Mucosa of descending colon (tissue), 3 donors: ENCODE data around the gene TFCP2L1. TPM values are rescaled to one million over a fixed set of nuclear protein-coding genes. Genes with fewer than 3 reads are reported as not detected.

ENCODE experiments used
- ATAC-seq: fragments of 200-7000 bp; cut with Tn5 transposase; one replicate; pipeline ENCODE4 v1.9.1; 2020; ENCODE audit warnings: mild to moderate bottlenecking, moderate library complexity
- DNase-seq, 3 donors: peaks; one replicate each; pipeline ENCODE4 v3.0.0-alpha.2; 2020
- H3K36me3 ChIP-seq: fragments of 200-600 bp; one replicate; pipeline ENCODE4 v1.8.0; 2021; ENCODE audit warnings: low read depth, mild to moderate bottlenecking
- H3K4me1 ChIP-seq: fragments of 200-600 bp; one replicate; pipeline ENCODE4 v1.8.0; 2021; ENCODE audit warnings: low read depth, mild to moderate bottlenecking
- H3K4me3 ChIP-seq: fragments of 200-600 bp; one replicate; pipeline ENCODE4 v1.8.0; 2021; ENCODE audit warnings: mild to moderate bottlenecking
- H3K9me3 ChIP-seq: fragments of 200-600 bp; one replicate; pipeline ENCODE4 v1.8.0; 2021; ENCODE audit warnings: mild to moderate bottlenecking
- CTCF ChIP-seq: fragments of 200-600 bp; IDR thresholded peaks from one replicate; pipeline ENCODE4 v1.8.0; 2022; ENCODE audit warnings: antibody characterized with exemption, mild to moderate bottlenecking
- intact Hi-C, 2 donors: fragments of 100-400 bp; cut with DNase I in 1 of 2; cut with micrococcal nuclease in 1 of 2; formaldehyde crosslinking; loops; one replicate each; pipeline versions ENCODE4 v1.11.0 to v1.11.1; 2022; cut with DNase I, micrococcal nuclease
- total RNA-seq, 3 donors: library from RNA; stranded (reverse); fragmentation: NEBNext Ultra II Directional in 2 of 3; extraction: Animal tissue kit (Norgen Biotek cat#: 25700) in 2 of 3; gene quantifications; one replicate each; pipeline versions ENCODE4 v1.2.1 to v1.2.4, GENCODE V29; 2021 to 2023
- donor health status: DM: no; HTN: no; CAD: no; lungs with moderate emphysema.
- donor health status: DM: no; HTN: no; CAD: no.
- donor health status: DM: no; HTN: yes; CAD: no.

The TFCP2L1 gene
- total RNA-seq, 3 donors from 2014 or later: 46.9 to 111 (median 107) TPM

DNA sequence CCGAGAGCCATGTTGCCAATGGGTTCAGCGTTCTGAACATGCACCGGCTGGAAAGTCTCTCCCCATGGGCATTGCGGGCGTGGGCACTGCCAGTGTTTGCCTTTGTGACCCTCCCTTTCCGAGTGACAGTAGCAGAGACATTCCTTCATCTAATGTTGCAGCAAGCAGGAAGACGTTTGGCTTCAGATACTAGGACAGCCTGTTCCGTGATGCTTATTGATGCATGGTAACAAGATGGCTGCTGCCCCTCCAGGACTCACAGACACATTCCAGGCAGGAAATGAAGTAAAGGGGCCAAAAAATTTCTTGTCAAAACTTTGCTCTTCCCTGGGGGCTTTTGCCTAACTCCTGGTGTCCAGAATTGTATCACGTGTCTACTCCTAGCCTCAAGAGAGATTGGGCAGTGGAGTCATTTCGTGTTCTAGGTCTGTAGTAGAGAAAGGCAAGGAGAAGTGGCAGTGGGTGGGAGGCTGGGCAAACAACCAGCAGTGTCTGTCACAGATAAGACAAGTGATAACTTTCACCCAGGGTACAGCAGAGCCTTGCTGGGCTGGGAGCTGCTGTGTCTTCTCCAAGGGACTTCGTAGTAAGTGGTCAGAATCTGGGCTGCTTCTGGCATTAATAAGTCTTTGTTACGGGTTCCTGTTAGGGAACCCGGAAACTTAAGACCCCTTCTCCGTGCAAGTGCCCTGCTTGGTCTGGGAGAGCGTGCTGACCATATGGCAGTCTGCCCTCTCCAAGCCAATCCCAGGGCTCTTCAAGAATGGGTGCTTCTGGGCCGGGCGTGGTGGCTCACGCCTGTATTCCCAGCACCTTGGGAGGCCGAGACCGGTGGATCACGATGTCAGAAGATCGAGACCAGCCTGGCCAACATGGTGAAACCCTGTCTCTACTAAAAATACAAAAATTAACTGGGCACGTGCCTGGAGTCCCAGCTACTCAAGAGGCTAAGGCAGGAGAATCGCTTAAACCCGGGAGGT, 93.5 kb downstream of the TFCP2L1 start:
- Histone ChIP-seq H3K9me3 (no peaks in the 10 kb centered on the region), H3K36me3 (no peaks in the 10 kb centered on the region), H3K4me3 (no peak overlapping the region), H3K4me1 (no peaks in the 10 kb centered on the region)
- ATAC-seq (no peak), DNase-seq (no peak)
- intact Hi-C loops: no loop called here
- TF ChIP-seq CTCF: no peak

DNA sequence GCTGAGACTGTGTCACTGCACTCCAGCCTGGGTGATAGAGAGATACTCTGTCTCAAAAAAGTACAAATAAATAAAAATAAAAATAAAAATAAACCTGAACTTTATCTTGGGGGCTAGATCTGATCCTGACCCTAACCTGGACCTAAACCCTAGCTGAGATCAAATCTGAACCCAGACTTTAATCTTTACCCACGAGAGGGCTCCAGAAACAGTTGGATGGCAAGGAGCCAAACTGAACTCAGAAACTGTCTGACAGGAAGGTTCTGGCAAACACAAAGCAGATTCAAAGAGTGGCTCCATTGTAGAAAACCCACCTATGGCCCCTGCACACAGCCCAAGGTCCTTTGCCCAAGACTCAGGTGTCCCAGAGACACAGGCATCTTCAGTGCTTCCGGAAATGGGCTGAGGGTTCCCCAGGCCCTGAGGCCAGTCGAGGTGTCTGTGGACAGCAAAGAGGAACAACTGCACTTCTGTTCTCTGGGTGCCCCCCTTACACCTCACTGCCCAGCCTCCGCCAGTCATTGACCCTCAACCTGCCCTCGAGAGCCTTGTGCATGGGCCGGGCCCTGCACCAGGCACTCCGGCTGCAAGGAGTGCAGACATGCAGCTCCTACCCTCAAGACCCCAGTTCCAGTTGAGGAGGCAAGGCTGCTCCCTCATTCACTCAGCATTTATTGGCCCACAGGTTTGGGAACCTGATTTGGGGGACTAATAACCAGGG, 95.2 kb downstream of the TFCP2L1 start:
- Histone ChIP-seq H3K36me3 (no peaks in the 10 kb centered on the region), H3K4me3 (no peak overlapping the region), H3K9me3 (no peaks in the 10 kb centered on the region), H3K4me1 (no peaks in the 10 kb centered on the region)
- TF ChIP-seq CTCF: no peak
- ATAC-seq (no peak), DNase-seq (no peak)
- intact Hi-C loops: no loop called here

DNA sequence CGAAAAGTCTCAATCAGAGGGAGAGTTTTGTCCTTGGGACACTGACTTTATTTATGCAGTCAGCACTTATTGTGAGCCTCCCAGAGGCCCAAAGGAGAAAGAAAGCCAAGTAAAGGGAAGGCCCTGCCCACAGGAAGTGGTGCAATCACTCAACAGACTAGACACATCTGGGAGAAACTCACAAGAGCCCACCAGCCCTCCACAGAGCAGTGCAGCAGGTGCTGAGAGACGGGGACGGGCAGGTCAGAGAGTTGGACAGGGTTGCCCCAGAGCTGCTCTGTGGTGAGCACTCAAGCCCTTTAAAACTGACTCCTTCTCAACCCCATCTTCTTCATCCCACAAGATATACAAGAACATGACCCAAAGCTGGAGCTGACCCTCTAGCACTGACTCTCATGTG, 96.0 kb downstream of the TFCP2L1 start:
- no peaks in the 10 kb centered on the region for H3K36me3 ChIP-seq
- H3K4me1 ChIP-seq: no peaks in the 10 kb centered on the region
- no peak overlapping the region for H3K4me3 ChIP-seq
- no peak for DNase-seq
- TF ChIP-seq CTCF: no peak
- ATAC-seq: no peak
- intact Hi-C loops: no loop called here
- H3K9me3 ChIP-seq: no peaks in the 10 kb centered on the region

- H3K4me1 ChIP-seq: no peaks in the 10 kb centered on the region
- H3K9me3 ChIP-seq: no peaks in the 10 kb centered on the region
- no peak overlapping the region for H3K4me3 ChIP-seq
- TF ChIP-seq CTCF: no peak
- DNase-seq: no peak
- no peak for ATAC-seq
- H3K36me3 ChIP-seq: no peaks in the 10 kb centered on the region
- intact Hi-C loops: no loop called here
These were observed 97.0 kb downstream of the TFCP2L1 start for GRCh38 chr2:121187982-121188411.

GRCh38 chr2:121187351-121187981, 97.5 kb downstream of the TFCP2L1 start:
- DNase-seq: no peak
- no peaks in the 10 kb centered on the region for H3K9me3 ChIP-seq
- ATAC-seq: no peak
- intact Hi-C loops: no loop called here
- H3K4me3 ChIP-seq: no peak overlapping the region
- H3K36me3 ChIP-seq: no peaks in the 10 kb centered on the region
- no peak for TF ChIP-seq CTCF
- no peaks in the 10 kb centered on the region for H3K4me1 ChIP-seq
